Neural crest cell (in vitro differentiated cells): ENCODE measurements around the gene MAGEL2. TPM values are rescaled to one million over a fixed set of nuclear protein-coding genes. Genes with fewer than 3 reads are reported as not detected.

Experiments
- DNase-seq: peaks from one replicate; pipeline ENCODE4 v3.0.0; 2021; ENCODE audit warnings: low read depth, mixed read lengths, low spot score
- H3K27ac Mint-ChIP-seq: one replicate; pipeline ENCODE4 v1.8.0; 2021; ENCODE audit warnings: mild to moderate bottlenecking, mixed read lengths; ENCODE audit not compliant: unreplicated experiment
- H3K27me3 Mint-ChIP-seq: 2 replicates; pipeline ENCODE4 v1.8.0; 2021; ENCODE audit warnings: low read depth, mild to moderate bottlenecking, mixed read lengths
- H3K36me3 Mint-ChIP-seq: 2 replicates; pipeline ENCODE4 v1.8.0; 2021; ENCODE audit warnings: low read depth, mild to moderate bottlenecking, mixed read lengths
- H3K4me1 Mint-ChIP-seq: 2 replicates; pipeline ENCODE4 v1.8.0; 2021; ENCODE audit warnings: mixed read lengths
- H3K4me3 Mint-ChIP-seq: one replicate; pipeline ENCODE4 v1.8.0; 2021; ENCODE audit warnings: mild to moderate bottlenecking, mixed read lengths
- H3K9me3 Mint-ChIP-seq: 2 replicates; pipeline ENCODE4 v1.8.0; 2021; ENCODE audit warnings: mixed read lengths
- CTCF ChIP-seq: fragments of 200-600 bp; sonication (generic); conservative IDR thresholded peaks from 2 replicates; pipeline ENCODE4 v1.5.0; 2021; ENCODE audit warnings: antibody characterized with exemption, mild to moderate bottlenecking
- total RNA-seq: library from RNA; stranded (reverse); gene quantifications from 2 replicates; pipeline ENCODE4 v1.2.1, GENCODE V29; 2021

MAGEL2 gene
- total RNA-seq, 1 donor from 2014 or later: 11.9 TPM

GRCh38 chr15:23594252-23594770 is 53.4 kb downstream of the MAGEL2 start:
- no peaks in the 10 kb centered on the region for H3K4me1 Mint-ChIP-seq
- H3K27me3 Mint-ChIP-seq: no peaks in the 10 kb centered on the region
- H3K36me3 Mint-ChIP-seq: peaks cover 4% of the 10 kb centered on the region
- DNase-seq: no peak
- no peak overlapping the region for H3K4me3 Mint-ChIP-seq
- H3K9me3 Mint-ChIP-seq: peaks cover 2% of the 10 kb centered on the region
- no peak for TF ChIP-seq CTCF
- H3K27ac Mint-ChIP-seq: no peak overlapping the region

Other genes with a start within 250 kb of the MAGEL2 start
- gene GOLGA6L2, start 200.6 kb downstream of the MAGEL2 start, total RNA-seq: not detected in 2 replicates
- gene MKRN3, start 82.2 kb downstream of the MAGEL2 start, total RNA-seq: 3.0 and 3.8 TPM in 2 replicates
- gene NDN, start 39.4 kb upstream of the MAGEL2 start, total RNA-seq: 97.3 and 105 TPM in 2 replicates